GM18861 (cell line): ENCODE measurements around the gene PHLDA3.
"Not testable (repeated sequence)": the region's sequence is repeated elsewhere in the genome, so short reads cannot be mapped to it uniquely, and the experiment has no call there.

Experiments used
- ATAC-seq: cut with Tn5 transposase; IDR thresholded peaks from one replicate; pipeline ENCODE4 v1.9.1; 2021; ENCODE audit not compliant: unreplicated experiment

The PHLDA3 gene

GRCh38 chr1:201504179-201504631 is 35.2 kb upstream of the PHLDA3 start:
- ATAC-seq = no peak

GRCh38 chr1:201503397-201504176 is 34.6 kb upstream of the PHLDA3 start:
- ATAC-seq = no peak

GRCh38 chr1:201502511-201502857 is 33.5 kb upstream of the PHLDA3 start:
- ATAC-seq = no peak

- ATAC-seq = no peak
These were observed 33.0 kb upstream of the PHLDA3 start for GRCh38 chr1:201501812-201502510.

- ATAC-seq = no peak
These were observed 32.2 kb upstream of the PHLDA3 start for GRCh38 chr1:201501144-201501543.

- no peak for ATAC-seq
These were observed 31.7 kb upstream of the PHLDA3 start for GRCh38 chr1:201500670-201501120.

- ATAC-seq = no peak
These were observed 31.0 kb upstream of the PHLDA3 start for GRCh38 chr1:201499795-201500669.

GRCh38 chr1:201499191-201499590 is 30.2 kb upstream of the PHLDA3 start:
- no peak for ATAC-seq

GRCh38 chr1:201498621-201499020 is 29.6 kb upstream of the PHLDA3 start:
- no peak for ATAC-seq

GRCh38 chr1:201497935-201498509 is 29.0 kb upstream of the PHLDA3 start:
- ATAC-seq = no peak

GRCh38 chr1:201496296-201496690 is 27.3 kb upstream of the PHLDA3 start:
- no peak for ATAC-seq

GRCh38 chr1:201495551-201496295 is 26.7 kb upstream of the PHLDA3 start:
- ATAC-seq = no peak

GRCh38 chr1:201493757-201494617 is 25.0 kb upstream of the PHLDA3 start:
- no peak for ATAC-seq

GRCh38 chr1:201493026-201493656 is 24.2 kb upstream of the PHLDA3 start:
- ATAC-seq = not testable (repeated sequence)

GRCh38 chr1:201491896-201492511 is 23.0 kb upstream of the PHLDA3 start:
- no peak for ATAC-seq

- ATAC-seq = no peak
These were observed 21.7 kb upstream of the PHLDA3 start for GRCh38 chr1:201490708-201491131.

- no peak for ATAC-seq
These were observed 20.8 kb upstream of the PHLDA3 start for GRCh38 chr1:201489643-201490261.
